ENCODE data around the gene P2RX6. TPM values are rescaled to one million over a fixed set of nuclear protein-coding genes. Genes with fewer than 3 reads are reported as not detected.

Gene P2RX6
- total RNA-seq, 1 donor from 2014 or later: 0.26 TPM

DNA sequence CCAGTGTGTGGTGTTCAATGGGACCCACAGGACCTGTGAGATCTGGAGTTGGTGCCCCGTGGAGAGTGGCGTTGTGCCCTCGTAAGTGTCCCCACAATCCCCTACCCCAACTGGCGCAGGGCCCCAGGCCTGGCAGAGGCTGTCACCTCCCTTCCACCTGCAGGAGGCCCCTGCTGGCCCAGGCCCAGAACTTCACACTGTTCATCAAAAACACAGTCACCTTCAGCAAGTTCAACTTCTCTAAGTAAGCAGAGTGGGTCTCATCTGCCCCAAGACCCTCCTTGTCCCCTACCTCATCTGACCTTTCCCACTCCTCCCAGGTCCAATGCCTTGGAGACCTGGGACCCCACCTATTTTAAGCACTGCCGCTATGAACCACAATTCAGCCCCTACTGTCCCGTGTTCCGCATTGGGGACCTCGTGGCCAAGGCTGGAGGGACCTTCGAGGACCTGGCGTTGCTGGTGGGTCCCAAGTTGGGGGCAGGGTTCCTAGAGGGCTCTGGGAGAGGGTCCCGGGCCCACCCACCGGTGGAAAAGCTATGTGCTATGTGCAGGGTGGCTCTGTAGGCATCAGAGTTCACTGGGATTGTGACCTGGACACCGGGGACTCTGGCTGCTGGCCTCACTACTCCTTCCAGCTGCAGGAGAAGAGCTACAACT lies 8.1 kb downstream of the P2RX6 start:
- TF ChIP-seq, protein P1, sequence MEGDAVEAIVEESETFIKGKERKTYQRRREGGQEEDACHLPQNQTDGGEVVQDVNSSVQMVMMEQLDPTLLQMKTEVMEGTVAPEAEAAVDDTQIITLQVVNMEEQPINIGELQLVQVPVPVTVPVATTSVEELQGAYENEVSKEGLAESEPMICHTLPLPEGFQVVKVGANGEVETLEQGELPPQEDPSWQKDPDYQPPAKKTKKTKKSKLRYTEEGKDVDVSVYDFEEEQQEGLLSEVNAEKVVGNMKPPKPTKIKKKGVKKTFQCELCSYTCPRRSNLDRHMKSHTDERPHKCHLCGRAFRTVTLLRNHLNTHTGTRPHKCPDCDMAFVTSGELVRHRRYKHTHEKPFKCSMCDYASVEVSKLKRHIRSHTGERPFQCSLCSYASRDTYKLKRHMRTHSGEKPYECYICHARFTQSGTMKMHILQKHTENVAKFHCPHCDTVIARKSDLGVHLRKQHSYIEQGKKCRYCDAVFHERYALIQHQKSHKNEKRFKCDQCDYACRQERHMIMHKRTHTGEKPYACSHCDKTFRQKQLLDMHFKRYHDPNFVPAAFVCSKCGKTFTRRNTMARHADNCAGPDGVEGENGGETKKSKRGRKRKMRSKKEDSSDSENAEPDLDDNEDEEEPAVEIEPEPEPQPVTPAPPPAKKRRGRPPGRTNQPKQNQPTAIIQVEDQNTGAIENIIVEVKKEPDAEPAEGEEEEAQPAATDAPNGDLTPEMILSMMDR (IDR thresholded peaks at IDR 0.05; ENCODE audit: insufficient read depth, low read length, severe bottlenecking): no peak
- FAIRE-seq: no peak
- DNase-seq (ENCODE audit: low read depth): no peak
- Histone ChIP-seq H3K27me3 (ENCODE audit: control insufficient read depth, insufficient read depth, low read length) (no peaks in the 10 kb centered on the region), H3K36me3 (ENCODE audit: control insufficient read depth, insufficient read depth, low read length) (no peaks in the 10 kb centered on the region), H3K4me3 (ENCODE audit: low read depth, low read length) (no peak overlapping the region)

DNA sequence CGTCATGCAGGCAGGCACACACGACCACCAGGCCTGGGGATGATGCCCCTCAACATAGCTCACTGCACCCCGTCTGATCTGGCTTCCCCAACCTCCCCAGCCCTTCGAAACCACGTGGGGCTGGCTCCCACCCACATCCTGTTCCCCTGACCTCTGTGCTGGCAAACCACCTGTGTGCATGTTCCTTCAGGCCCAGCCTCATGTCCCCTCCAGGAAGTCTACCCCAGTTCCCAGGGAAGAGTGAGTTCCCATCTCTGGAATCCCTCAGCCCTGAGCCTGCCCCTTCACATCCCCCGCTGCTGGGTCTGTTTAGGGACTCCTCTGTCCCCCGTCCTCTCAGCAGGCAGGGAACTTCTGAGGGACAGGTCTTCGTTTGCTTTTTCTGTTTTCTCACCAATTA lies 10.3 kb downstream of the P2RX6 start:
- FAIRE-seq (no peak), DNase-seq (ENCODE audit: low read depth) (peak; percentile 84)
- Histone ChIP-seq H3K27me3 (ENCODE audit: control insufficient read depth, insufficient read depth, low read length) (no peaks in the 10 kb centered on the region), H3K36me3 (ENCODE audit: control insufficient read depth, insufficient read depth, low read length) (no peaks in the 10 kb centered on the region), H3K4me3 (ENCODE audit: low read depth, low read length) (no peak overlapping the region)
- TF ChIP-seq, protein P1 (IDR thresholded peaks at IDR 0.05; ENCODE audit: insufficient read depth, low read length, severe bottlenecking): no peak

DNA sequence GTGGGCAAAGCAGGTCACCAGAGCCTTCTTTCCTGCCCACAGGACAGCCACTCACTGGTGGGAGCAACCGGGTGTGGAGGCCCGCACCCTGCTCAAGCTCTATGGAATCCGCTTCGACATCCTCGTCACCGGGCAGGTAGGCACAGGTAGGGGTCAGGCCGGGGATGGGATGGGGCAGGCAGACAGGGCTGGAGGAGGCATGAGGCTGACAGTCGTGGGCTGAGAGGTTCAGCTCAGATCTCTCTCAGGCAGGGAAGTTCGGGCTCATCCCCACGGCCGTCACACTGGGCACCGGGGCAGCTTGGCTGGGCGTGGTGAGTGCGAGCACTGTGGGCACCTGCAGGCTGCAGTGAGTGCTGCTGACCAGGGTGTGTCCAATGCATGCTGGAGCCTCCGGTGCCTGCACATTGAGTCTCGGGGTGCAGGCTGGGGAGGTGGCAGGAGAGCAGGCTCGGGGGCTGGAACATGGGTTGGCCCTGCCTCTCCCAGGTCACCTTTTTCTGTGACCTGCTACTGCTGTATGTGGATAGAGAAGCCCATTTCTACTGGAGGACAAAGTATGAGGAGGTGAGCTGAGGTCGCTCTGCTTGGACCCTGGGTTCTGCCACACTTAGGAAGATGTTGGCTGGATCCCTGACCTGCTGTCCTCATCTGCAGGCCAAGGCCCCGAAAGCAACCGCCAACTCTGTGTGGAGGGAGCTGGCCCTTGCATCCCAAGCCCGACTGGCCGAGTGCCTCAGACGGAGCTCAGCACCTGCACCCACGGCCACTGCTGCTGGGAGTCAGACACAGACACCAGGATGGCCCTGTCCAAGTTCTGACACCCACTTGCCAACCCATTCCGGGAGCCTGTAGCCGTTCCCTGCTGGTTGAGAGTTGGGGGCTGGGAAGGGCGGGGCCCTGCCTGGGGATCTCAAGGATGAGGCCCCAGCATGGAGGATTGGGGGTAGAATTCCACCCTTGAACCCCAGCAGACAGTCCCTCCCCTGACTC lies 11.1 kb downstream of the P2RX6 start:
- DNase-seq (ENCODE audit: low read depth) (peak; percentile 86), FAIRE-seq (peak; percentile 55)
- Histone ChIP-seq H3K36me3 (ENCODE audit: control insufficient read depth, insufficient read depth, low read length) (no peaks in the 10 kb centered on the region), H3K4me3 (ENCODE audit: low read depth, low read length) (no peak overlapping the region), H3K27me3 (ENCODE audit: control insufficient read depth, insufficient read depth, low read length) (no peaks in the 10 kb centered on the region)
- TF ChIP-seq, protein P1 (IDR thresholded peaks at IDR 0.05; ENCODE audit: insufficient read depth, low read length, severe bottlenecking): no peak

DNA sequence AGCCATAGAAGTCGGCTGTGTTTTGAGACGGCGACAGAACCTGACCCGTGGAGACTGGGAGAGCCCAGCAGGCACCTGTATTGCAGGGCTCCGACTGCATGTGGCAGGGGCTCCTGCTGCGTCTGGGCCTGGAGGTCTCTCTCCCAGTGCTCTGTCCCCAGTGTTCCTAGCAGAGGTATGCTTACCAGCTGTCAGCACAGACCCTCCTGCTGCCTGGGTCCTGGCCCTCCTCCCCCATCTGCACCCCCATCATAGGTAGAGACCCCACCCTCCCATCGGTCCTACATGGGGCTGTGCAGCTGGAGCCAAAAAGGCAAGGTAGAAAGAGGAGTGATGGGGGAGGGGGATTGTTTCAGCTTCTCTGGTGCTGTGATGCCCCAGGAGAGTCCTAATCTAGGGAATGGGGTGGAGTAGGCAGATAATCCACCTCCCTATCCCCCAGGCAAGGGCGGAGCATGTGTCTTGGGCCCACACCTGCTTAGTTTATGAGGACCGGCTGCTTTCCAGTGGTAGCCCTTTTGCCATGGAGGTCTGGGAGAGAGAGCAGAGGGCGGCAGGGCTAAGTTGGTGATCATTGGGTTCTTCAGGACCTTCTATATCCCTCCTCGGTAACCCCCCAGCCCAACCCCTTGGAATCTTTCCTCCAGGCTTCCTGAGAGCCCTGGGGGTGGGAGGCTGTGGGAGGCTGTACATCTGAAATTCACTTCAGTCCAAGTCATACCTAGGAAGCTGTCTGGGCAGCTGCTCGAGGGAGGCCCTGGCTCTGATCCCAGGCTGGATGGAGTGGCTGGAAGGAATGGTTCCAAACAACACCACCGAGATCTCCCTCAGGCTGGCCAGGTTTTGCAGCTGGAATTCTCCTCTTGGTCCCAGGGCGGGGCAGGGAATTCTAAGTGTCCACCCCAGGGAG lies 12.1 kb downstream of the P2RX6 start:
- Histone ChIP-seq H3K27me3 (ENCODE audit: control insufficient read depth, insufficient read depth, low read length) (peaks cover 1% of the 10 kb centered on the region), H3K36me3 (ENCODE audit: control insufficient read depth, insufficient read depth, low read length) (no peaks in the 10 kb centered on the region), H3K4me3 (ENCODE audit: low read depth, low read length) (no peak overlapping the region)
- FAIRE-seq (peak; percentile 83), DNase-seq (ENCODE audit: low read depth) (peak; percentile 62)
- TF ChIP-seq, protein P1 (IDR thresholded peaks at IDR 0.05; ENCODE audit: insufficient read depth, low read length, severe bottlenecking): no peak

All from bronchial epithelial cell (primary cell).